SJCRH30 (cell line): ENCODE results near the gene STXBP3. TPM values are rescaled to one million over a fixed set of nuclear protein-coding genes. Genes with fewer than 3 reads are reported as not detected.

Experiments used
- DNase-seq, 2 experiments: peaks; one replicate each; pipeline ENCODE4 v3.0.0-alpha.2; 2015 to 2020
- H3K27ac ChIP-seq: fragments of 250-450 bp; sonication (Bioruptor Pico); 2 replicates; pipeline ENCODE4 v1.5.1; 2020; ENCODE audit warnings: mild to moderate bottlenecking, moderate library complexity
- H3K27me3 ChIP-seq: fragments of 250-450 bp; sonication (Bioruptor Pico); 2 replicates; pipeline ENCODE4 v1.5.1; 2020; ENCODE audit warnings: mild to moderate bottlenecking, moderate library complexity
- H3K36me3 ChIP-seq: fragments of 250-450 bp; sonication (Bioruptor Pico); 2 replicates; pipeline ENCODE4 v1.5.1; 2020; ENCODE audit warnings: mild to moderate bottlenecking, moderate library complexity
- H3K4me1 ChIP-seq: fragments of 250-450 bp; sonication (Bioruptor Pico); 2 replicates; pipeline ENCODE4 v1.5.1; 2020; ENCODE audit warnings: mild to moderate bottlenecking, moderate library complexity
- H3K4me3 ChIP-seq: fragments of 250-450 bp; sonication (Bioruptor Pico); 2 replicates; pipeline ENCODE4 v1.5.1; 2020; ENCODE audit warnings: mild to moderate bottlenecking, moderate library complexity
- H3K9me3 ChIP-seq: fragments of 250-450 bp; sonication (Bioruptor Pico); replicated peaks from 2 replicates; pipeline ENCODE4 v1.5.1; 2020; ENCODE audit warnings: mild to moderate bottlenecking, moderate library complexity
- total RNA-seq: library from RNA; depleted of rRNA; stranded (reverse); fragments of >200 nt; shearing (Covaris generic); gene quantifications from 2 replicates; pipeline ENCODE4 v1.2.3, GENCODE V29; 2014

STXBP3 gene
- total RNA-seq, 1 experiment from 2014 or later, result 38.6 TPM

GRCh38 chr1:108718927-108719655 is 27.4 kb upstream of the STXBP3 start:
- Histone ChIP-seq H3K9me3 (no peaks in the 10 kb centered on the region), H3K36me3 (no peaks in the 10 kb centered on the region), H3K27ac (no peak overlapping the region), H3K27me3 (no peaks in the 10 kb centered on the region), H3K4me1 (0 out of 2 replicates have a peak, but pooled peaks cover 2% of the 10 kb centered on the region), H3K4me3 (no peak overlapping the region)
- no peak for DNase-seq

DNA sequence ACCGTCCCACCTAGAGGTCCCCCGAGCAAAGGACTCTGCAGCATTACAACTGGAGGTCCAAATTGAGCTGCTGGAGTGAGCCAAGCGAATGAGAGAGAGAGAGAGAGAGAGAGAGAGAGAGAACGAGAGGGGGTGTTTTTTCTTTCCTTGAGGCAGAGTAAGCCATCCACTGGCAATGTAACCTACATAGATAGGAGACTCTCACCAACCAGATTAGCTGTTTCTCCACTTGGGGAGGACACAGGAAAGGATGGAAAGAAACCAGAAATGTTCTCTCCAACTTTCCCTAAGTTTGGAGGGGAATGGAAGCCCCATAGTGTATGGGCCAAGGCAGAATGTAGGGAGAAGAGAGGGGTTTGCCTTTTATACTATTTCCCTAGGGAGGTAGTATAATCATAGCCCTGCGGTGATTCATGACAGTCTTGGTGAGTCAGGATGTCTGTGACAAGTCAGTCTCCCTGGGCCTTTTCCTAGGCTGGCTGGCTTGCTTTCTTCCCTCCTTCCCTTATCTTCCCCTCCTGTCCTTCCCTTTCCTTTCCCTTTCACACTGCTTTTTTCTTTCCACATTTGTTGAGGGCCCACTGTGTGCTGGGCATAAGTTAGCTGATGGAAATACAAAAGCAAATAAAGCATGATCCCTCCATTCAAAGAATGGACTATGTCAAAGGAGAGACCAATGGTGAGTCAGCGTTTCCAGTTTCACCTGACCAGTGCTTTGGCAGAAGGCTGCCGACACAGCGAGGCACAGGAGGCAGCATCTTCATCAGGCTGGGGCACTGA is 26.6 kb upstream of the STXBP3 start:
- 0 out of 2 replicates have a peak, but pooled peaks cover 2% of the 10 kb centered on the region for H3K4me1 ChIP-seq
- no peak overlapping the region for H3K27ac ChIP-seq
- H3K4me3 ChIP-seq, result no peak overlapping the region
- no peaks in the 10 kb centered on the region for H3K27me3 ChIP-seq
- DNase-seq, result peak; percentile 18 to 22
- H3K36me3 ChIP-seq, result no peaks in the 10 kb centered on the region
- no peaks in the 10 kb centered on the region for H3K9me3 ChIP-seq

- Histone ChIP-seq H3K27me3 (no peaks in the 10 kb centered on the region), H3K4me3 (no peak overlapping the region)
Measured at GRCh38 chr1:108722292-108722691, 24.2 kb upstream of the STXBP3 start.

DNA sequence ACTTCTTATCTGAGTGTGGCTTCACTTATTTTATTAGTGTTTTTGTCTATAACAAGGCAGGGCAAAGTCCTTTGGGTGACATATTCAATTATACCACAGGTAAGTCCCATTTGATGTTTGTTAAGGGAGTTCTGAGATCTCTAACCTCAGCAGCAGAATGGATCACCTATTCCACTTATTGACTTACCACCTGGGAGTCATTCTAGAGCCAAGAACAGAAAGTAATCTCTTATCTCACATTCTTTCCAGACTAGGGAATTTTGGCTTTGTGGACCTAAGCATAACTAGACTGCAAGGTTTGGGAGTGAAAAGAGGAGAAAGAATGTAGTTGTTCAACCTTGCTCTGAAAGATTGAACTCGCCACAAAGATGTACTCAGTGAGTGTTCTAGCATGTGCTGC is 20.6 kb upstream of the STXBP3 start:
- Histone ChIP-seq H3K9me3 (no peaks in the 10 kb centered on the region), H3K27me3 (no peaks in the 10 kb centered on the region), H3K4me1 (no peaks in the 10 kb centered on the region), H3K27ac (no peak overlapping the region), H3K36me3 (no peaks in the 10 kb centered on the region), H3K4me3 (no peak overlapping the region)
- no peak for DNase-seq

More at GRCh38 chr1:108722292-108722691, 24.2 kb upstream of the STXBP3 start:
- Histone ChIP-seq H3K4me1 (0 out of 2 replicates have a peak, but pooled peaks cover 2% of the 10 kb centered on the region), H3K36me3 (no peaks in the 10 kb centered on the region), H3K9me3 (no peaks in the 10 kb centered on the region), H3K27ac (no peak overlapping the region)
- DNase-seq, result no peak

DNA sequence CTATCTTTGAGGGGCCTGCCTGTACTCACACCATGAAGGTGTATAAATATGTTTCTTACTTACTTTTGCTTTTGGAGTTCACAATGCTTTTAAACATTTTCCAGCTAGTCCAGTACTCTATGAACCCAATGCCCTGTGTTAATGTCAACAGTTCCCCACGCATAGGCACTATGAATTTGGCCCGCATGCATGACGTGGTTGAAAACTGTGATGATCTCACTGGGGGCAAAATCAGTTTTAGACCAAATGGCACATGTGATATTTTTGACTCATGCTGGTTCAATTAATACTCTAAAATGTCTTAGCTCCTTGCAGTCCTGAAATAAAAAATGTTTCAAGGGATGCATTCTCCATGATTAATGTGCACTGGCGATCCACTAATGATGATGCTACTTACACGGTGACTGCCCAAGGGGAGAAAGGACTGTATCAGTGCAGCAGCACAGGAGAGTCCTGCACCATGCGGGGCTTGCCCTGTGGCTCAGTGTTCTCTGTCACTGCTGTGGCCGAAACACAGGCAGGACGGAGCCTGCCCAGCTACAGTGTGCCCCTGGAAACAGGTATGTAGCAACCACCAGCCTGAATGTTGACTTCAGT is 18.0 kb upstream of the STXBP3 start:
- peaks cover 4% of the 10 kb centered on the region; the same call in 1 of the 2 replicates for H3K4me1 ChIP-seq
- no peaks in the 10 kb centered on the region for H3K27me3 ChIP-seq
- DNase-seq, result no peak
- H3K36me3 ChIP-seq, result no peaks in the 10 kb centered on the region
- no peak overlapping the region for H3K4me3 ChIP-seq
- H3K9me3 ChIP-seq, result no peaks in the 10 kb centered on the region
- no peak overlapping the region for H3K27ac ChIP-seq

DNA sequence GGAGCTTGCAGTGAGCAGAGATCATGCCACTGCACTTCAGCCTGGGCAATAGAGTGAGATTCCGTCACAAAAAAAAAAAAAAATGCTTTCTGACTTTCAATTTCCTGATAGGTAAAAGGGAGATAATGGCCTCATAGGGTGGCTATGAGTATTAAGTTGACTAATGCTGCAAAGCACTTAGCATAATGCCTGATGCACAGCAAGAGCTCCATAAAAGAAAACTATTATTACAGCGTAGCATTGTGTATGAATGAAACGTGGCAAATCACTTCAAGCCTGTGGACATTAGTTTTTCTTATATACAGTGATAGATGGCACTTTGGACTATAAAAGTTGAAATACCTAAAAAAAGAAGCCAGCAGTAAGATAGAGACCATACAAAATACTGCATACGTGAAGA is 17.0 kb upstream of the STXBP3 start:
- H3K4me3 ChIP-seq, result no peak overlapping the region
- no peaks in the 10 kb centered on the region for H3K27me3 ChIP-seq
- H3K4me1 ChIP-seq, result peaks cover 4% of the 10 kb centered on the region; the same call in 1 of the 2 replicates
- no peak for DNase-seq
- H3K27ac ChIP-seq, result no peak overlapping the region
- no peaks in the 10 kb centered on the region for H3K9me3 ChIP-seq
- no peaks in the 10 kb centered on the region for H3K36me3 ChIP-seq

DNA sequence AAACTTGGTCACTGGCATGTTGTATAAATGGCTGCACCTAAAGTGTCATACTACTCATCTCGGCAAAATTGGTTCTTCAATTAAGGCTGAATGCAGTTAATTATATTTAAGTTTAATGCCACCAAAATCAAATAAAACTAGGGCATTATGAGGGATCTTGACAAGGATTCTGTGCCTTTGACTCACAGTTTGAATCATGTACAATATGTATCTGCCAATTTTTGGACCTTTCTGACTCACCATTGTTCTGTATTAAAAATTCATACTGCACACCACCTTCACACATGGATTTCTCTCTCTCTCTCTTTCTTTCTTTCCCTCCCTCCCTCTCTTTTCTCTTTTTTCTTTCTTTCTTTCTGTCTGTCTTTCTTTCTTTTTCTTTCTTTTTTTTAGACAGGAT is 14.1 kb upstream of the STXBP3 start:
- Histone ChIP-seq H3K4me1 (peaks cover 4% of the 10 kb centered on the region; the same call in 1 of the 2 replicates), H3K27me3 (0 out of 2 replicates have a peak, but pooled peaks cover 2% of the 10 kb centered on the region), H3K27ac (no peak overlapping the region), H3K9me3 (no peaks in the 10 kb centered on the region), H3K4me3 (no peak overlapping the region), H3K36me3 (no peaks in the 10 kb centered on the region)
- no peak for DNase-seq

- no peak for DNase-seq
- Histone ChIP-seq H3K36me3 (no peaks in the 10 kb centered on the region), H3K27me3 (0 out of 2 replicates have a peak, but pooled peaks cover 5% of the 10 kb centered on the region), H3K27ac (no peak overlapping the region), H3K4me1 (peaks cover 4% of the 10 kb centered on the region; the same call in 1 of the 2 replicates), H3K4me3 (no peak overlapping the region), H3K9me3 (no peaks in the 10 kb centered on the region)
Measured at GRCh38 chr1:108734171-108734865, 12.2 kb upstream of the STXBP3 start.

GRCh38 chr1:108742253-108742652 is 4.2 kb upstream of the STXBP3 start:
- Histone ChIP-seq H3K27ac (no peak overlapping the region), H3K36me3 (no peaks in the 10 kb centered on the region), H3K4me1 (no peaks in the 10 kb centered on the region), H3K9me3 (no peaks in the 10 kb centered on the region), H3K27me3 (peaks cover 5% of the 10 kb centered on the region; the same call in 1 of the 2 replicates), H3K4me3 (no peak overlapping the region)
- no peak for DNase-seq

- no peak overlapping the region for H3K27ac ChIP-seq
- peak overlapping the region; percentile 89 for H3K4me3 ChIP-seq
- H3K4me1 ChIP-seq, result peaks cover 7% of the 10 kb centered on the region
- H3K36me3 ChIP-seq, result no peaks in the 10 kb centered on the region
- DNase-seq, result no peak
- no peaks in the 10 kb centered on the region for H3K9me3 ChIP-seq
- no peaks in the 10 kb centered on the region; the same call in 1 of the 2 replicates for H3K27me3 ChIP-seq
Measured at GRCh38 chr1:108745980-108746381, 493 bp upstream of the STXBP3 start.

GRCh38 chr1:108747171-108747850 is 837 bp downstream of the STXBP3 start:
- peak; percentile 85 to 89 for DNase-seq
- peak overlapping the region; percentile 89 for H3K4me3 ChIP-seq
- H3K36me3 ChIP-seq, result no peaks in the 10 kb centered on the region
- H3K27ac ChIP-seq, result peak overlapping the region; percentile 72
- H3K4me1 ChIP-seq, result peaks cover 7% of the 10 kb centered on the region
- H3K9me3 ChIP-seq, result no peaks in the 10 kb centered on the region
- no peaks in the 10 kb centered on the region; the same call in 1 of the 2 replicates for H3K27me3 ChIP-seq

DNA sequence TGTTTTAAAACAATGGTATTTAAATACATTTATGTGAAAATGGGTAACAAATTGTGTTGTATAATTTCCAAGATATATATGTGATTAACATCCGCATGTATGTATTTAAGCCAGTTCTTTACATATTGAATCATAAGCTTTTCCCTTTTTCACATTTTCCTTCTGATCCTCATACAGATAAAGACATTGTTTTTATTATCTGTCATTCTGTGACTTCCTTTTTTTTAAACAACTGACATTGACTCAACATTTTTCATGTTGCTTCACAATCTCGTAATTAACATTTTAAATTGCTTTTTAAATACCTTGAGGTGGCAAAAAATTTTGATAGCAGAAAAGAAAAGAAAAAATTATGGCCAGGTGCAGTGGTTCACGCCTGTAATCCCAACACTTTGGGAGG is 1.4 kb downstream of the STXBP3 start:
- no peak for DNase-seq
- H3K27ac ChIP-seq, result no peak overlapping the region
- peak overlapping the region; percentile 89 for H3K4me3 ChIP-seq
- no peaks in the 10 kb centered on the region for H3K9me3 ChIP-seq
- H3K4me1 ChIP-seq, result peaks cover 7% of the 10 kb centered on the region
- H3K27me3 ChIP-seq, result no peaks in the 10 kb centered on the region; the same call in 1 of the 2 replicates
- H3K36me3 ChIP-seq, result no peaks in the 10 kb centered on the region

DNA sequence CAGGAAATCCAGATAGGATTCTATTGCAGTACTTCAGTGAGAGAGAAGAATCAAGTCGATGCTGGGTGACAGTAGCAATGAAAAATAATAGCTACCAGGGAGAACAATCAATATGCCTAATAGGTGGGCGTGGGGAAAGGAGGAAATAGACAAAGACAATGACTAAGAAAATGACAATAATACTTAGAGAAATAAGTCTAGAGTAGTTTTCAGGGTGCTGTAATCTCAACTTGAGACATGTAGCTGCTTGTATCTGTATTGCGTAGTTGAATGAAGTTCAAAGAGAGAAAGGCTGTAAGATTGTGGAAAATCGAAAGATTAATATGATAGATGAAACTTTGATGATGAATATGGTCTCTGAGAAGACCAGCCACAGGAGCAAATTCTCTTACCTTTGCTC is 2.6 kb downstream of the STXBP3 start:
- H3K36me3 ChIP-seq, result peaks cover 6% of the 10 kb centered on the region; the same call in 1 of the 2 replicates
- DNase-seq, result no peak
- H3K27ac ChIP-seq, result no peak overlapping the region
- H3K9me3 ChIP-seq, result no peaks in the 10 kb centered on the region
- H3K4me1 ChIP-seq, result peaks cover 7% of the 10 kb centered on the region
- no peak overlapping the region for H3K4me3 ChIP-seq
- no peaks in the 10 kb centered on the region for H3K27me3 ChIP-seq
